Mucosa of rectum (tissue), 2 donors: ENCODE measurements around the gene IFNLR1.

Experiments used
- H3K27ac ChIP-seq, 2 donors: one replicate each; pipeline ENCODE4 v1.7.0; 2013; ENCODE audit warnings: inconsistent platforms in 2 of 2, low read depth in 2 of 2, low read length in 2 of 2
- H3K27me3 ChIP-seq, 2 donors: one replicate each; pipeline ENCODE4 v1.7.0; 2013; ENCODE audit warnings: low read length in 2 of 2; ENCODE audit not compliant: control insufficient read depth in 2 of 2, insufficient read depth in 2 of 2
- H3K36me3 ChIP-seq, 2 donors: one replicate each; pipeline ENCODE4 v1.7.0; 2013; ENCODE audit warnings: low read length in 2 of 2; ENCODE audit not compliant: control insufficient read depth in 2 of 2, insufficient read depth in 2 of 2
- H3K4me1 ChIP-seq, 2 donors: one replicate each; pipeline ENCODE4 v1.7.0; 2013; ENCODE audit warnings: low read length in 2 of 2, mild to moderate bottlenecking in 1 of 2; ENCODE audit not compliant: control insufficient read depth in 2 of 2, insufficient read depth in 2 of 2
- H3K4me3 ChIP-seq, 2 donors: one replicate each; pipeline ENCODE4 v1.7.0; 2013; ENCODE audit warnings: low read length in 2 of 2
- H3K9ac ChIP-seq, 2 donors: one replicate each; pipeline ENCODE4 v1.7.0; 2013; ENCODE audit warnings: low read length in 2 of 2, low read depth in 1 of 2, mild to moderate bottlenecking in 1 of 2
- H3K9me3 ChIP-seq, 2 donors: one replicate each; pipeline ENCODE4 v1.7.0; 2013; ENCODE audit warnings: low read length in 2 of 2; ENCODE audit not compliant: control insufficient read depth in 2 of 2
- donor health status: healthy.
- donor health status: Normal muscosa, but diverticular disease.

The IFNLR1 gene

DNA sequence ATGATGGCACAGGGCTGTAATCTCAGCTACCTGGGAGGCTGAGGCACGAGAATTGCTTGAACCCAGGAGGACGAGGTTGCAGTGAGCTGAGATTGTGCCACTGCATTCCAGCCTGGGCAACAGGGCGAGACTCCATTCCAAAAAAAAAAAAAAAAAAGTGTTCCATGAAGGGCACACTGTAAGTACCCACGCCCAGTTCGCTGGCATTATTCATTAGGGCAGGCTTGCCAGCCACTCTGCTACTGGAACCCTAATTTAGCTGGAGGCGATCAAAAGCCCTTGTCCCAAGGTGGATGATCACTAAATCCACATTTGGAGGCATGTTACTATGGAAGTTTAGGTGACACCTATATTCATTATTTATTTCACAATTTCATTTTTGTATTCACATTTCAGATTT lies 5.0 kb downstream of the IFNLR1 start:
- Histone ChIP-seq H3K36me3 (no peaks in the 10 kb centered on the region), H3K4me1 (peaks cover 8 to 16% of the 10 kb centered on the region in 2 donors), H3K4me3 (no peak overlapping the region), H3K9ac (no peak overlapping the region), H3K9me3 (no peaks in the 10 kb centered on the region), H3K27me3 (no peaks in the 10 kb centered on the region), H3K27ac (no peak overlapping the region)

- Histone ChIP-seq H3K9ac (no peak overlapping the region), H3K4me3 (no peak overlapping the region), H3K27ac (no peak overlapping the region), H3K4me1 (peaks cover 8 to 16% of the 10 kb centered on the region in 2 donors), H3K36me3 (no peaks in the 10 kb centered on the region), H3K27me3 (no peaks in the 10 kb centered on the region), H3K9me3 (no peaks in the 10 kb centered on the region)
Measured at GRCh38 chr1:24181619-24182018, 5.5 kb downstream of the IFNLR1 start.

DNA sequence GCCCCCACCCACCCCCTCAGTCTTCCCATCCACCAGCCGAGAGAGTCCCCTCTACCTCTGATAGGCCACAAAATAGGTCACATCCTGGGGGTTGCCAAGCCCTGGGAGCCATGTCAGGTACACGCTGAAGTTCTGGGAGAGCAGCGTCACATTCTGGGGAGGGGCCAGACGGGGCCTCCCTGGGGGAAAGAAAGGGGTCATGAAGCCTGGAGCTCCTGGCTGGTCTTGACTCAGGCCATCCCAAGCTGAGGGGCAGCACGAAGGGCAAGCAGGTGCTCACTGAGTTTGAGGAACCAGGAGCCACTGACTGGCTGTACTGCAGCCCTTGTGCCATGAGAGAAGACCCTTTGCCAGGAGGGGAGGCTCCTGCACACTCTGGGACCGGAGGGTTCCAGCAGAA lies 6.4 kb downstream of the IFNLR1 start:
- Histone ChIP-seq H3K27me3 (no peaks in the 10 kb centered on the region), H3K9ac (no peak overlapping the region), H3K4me3 (no peak overlapping the region), H3K36me3 (no peaks in the 10 kb centered on the region), H3K27ac (no peak overlapping the region), H3K9me3 (no peaks in the 10 kb centered on the region), H3K4me1 (peaks cover under 1 to 7% of the 10 kb centered on the region in 2 donors)

DNA sequence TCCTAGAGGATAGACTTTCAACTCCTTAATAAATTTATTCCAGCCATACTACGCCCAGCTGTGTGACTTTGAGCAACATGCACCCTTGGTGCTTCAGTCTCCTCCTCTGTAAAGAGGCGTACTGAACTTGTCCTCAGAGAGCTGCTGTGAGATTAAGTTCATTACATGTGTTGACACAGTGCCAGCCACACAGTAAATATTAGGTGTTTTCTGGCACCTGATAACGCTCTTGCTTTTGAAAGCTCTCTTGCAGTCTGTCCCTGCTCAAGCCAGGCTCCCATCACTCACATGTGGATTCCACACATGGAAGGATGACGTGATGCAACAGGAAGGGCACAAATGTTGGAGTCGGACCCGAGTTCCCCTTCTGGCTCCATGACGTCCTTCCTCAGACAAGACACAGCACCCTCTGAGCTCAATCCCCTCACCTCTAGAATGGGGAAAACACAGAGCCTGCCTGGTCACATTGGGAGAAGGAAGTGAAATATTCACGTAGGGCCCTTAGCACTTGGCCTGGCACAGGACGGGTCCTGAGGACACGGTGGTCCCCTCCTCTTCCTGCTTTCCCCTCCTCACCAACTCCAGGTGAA lies 7.7 kb downstream of the IFNLR1 start:
- no peaks in the 10 kb centered on the region for H3K36me3 ChIP-seq
- H3K27ac ChIP-seq: no peak overlapping the region
- H3K9me3 ChIP-seq: no peaks in the 10 kb centered on the region
- H3K4me3 ChIP-seq: no peak overlapping the region
- H3K9ac ChIP-seq: no peak overlapping the region
- no peaks in the 10 kb centered on the region for H3K27me3 ChIP-seq
- peaks cover 0 to 11% of the 10 kb centered on the region in 2 donors for H3K4me1 ChIP-seq

- Histone ChIP-seq H3K4me1 (peaks cover 0 to 6% of the 10 kb centered on the region in 2 donors), H3K9me3 (no peaks in the 10 kb centered on the region), H3K27ac (no peak overlapping the region), H3K36me3 (no peaks in the 10 kb centered on the region), H3K4me3 (no peak overlapping the region), H3K9ac (no peak overlapping the region), H3K27me3 (no peaks in the 10 kb centered on the region)
Measured at GRCh38 chr1:24178407-24178806, 8.7 kb downstream of the IFNLR1 start.

DNA sequence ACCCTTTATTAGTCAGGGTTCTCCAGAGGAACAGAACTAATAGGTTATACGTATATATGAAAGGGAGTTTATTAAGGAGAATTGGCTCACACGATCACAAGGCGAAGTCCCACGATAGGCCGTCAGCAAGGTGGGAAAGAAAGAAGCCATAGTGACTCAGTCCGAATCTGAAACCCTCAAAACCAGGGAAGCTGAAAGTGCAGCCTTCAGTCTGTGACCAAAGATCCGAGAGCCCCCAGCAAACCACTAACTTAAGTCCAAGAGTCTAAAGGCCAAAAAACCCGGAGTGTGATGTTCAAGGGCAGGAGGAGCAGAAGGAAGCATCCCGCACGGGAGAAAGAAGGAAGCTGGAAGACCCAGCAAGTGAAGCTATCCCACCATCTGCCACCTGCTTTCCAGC lies 9.9 kb downstream of the IFNLR1 start:
- Histone ChIP-seq H3K36me3 (no peaks in the 10 kb centered on the region), H3K9ac (no peak overlapping the region), H3K4me3 (no peak overlapping the region), H3K4me1 (peaks cover 0 to 6% of the 10 kb centered on the region in 2 donors), H3K9me3 (no peaks in the 10 kb centered on the region), H3K27ac (no peak overlapping the region), H3K27me3 (no peaks in the 10 kb centered on the region)

DNA sequence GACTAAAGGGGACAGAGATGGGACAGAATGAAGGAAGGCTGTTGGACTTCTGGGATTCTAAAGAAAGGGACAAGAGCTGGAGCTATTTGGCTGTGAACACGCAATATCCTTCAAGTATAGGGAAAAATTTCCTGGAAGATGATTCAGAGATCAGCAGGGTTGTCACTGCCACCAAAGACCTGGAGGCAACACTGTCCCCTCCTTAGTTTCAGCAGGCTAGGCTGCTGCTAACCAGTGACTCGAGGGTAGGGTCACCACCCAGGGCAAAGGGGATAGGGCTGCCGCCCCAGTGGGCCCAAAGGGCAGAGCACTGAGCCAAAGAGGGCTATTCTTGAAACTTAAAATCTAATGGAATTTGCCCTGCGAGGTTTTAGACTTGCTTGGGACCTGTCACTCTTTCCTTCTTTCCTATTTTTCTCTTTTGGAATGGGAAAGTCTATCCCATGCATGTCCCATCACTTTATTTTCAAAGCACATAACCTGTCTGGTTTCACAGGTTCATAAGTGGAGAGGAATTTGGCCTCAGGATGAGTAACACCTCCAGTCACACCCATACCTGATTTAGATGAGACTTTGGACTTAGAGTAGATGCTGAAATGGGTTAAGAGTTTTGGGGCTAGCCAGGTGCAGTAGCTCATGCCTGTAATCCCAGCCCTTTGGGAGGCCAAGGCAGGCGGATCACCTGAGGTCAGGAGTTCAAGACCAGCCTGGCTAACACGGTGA lies 11.9 kb downstream of the IFNLR1 start:
- Histone ChIP-seq H3K9ac (no peak overlapping the region), H3K4me3 (no peak overlapping the region), H3K4me1 (peaks cover 0 to 6% of the 10 kb centered on the region in 2 donors), H3K9me3 (no peaks in the 10 kb centered on the region), H3K27ac (peak overlapping the region in 1 of 2 donors; percentile 15), H3K36me3 (no peaks in the 10 kb centered on the region), H3K27me3 (no peaks in the 10 kb centered on the region)

- Histone ChIP-seq H3K9ac (no peak overlapping the region), H3K4me3 (no peak overlapping the region), H3K27ac (no peak overlapping the region), H3K9me3 (no peaks in the 10 kb centered on the region), H3K27me3 (no peaks in the 10 kb centered on the region), H3K36me3 (peaks cover 0 to 5% of the 10 kb centered on the region in 2 donors), H3K4me1 (peaks cover 0 to 6% of the 10 kb centered on the region in 2 donors)
Measured at GRCh38 chr1:24173638-24174575, 13.2 kb downstream of the IFNLR1 start.

- H3K4me3 ChIP-seq: no peak overlapping the region
- H3K9ac ChIP-seq: no peak overlapping the region
- no peaks in the 10 kb centered on the region for H3K9me3 ChIP-seq
- H3K4me1 ChIP-seq: peaks cover 0 to 6% of the 10 kb centered on the region in 2 donors
- H3K27me3 ChIP-seq: no peaks in the 10 kb centered on the region
- no peak overlapping the region for H3K27ac ChIP-seq
- peaks cover 0 to 11% of the 10 kb centered on the region in 2 donors for H3K36me3 ChIP-seq
Measured at GRCh38 chr1:24172598-24172997, 14.5 kb downstream of the IFNLR1 start.

DNA sequence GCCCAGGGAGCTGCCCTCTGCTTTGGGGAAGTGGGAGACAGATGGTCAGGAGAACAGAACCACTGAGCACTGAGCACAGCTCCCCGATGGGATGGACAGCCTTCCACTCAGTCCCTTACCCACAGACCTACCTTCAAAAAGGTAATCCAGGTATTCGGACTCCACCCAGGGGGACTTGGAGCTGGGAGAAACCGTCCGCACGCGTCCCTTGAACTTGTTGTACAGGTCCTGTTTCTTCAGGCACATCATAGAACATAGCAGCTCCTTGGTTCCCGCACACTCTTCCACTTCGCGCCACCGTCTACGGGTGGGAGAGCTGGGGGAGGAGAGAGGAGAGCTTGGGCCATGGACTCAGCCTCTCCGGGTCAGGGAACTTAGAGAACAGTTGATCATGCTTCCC lies 17.8 kb downstream of the IFNLR1 start:
- H3K27me3 ChIP-seq: no peaks in the 10 kb centered on the region
- H3K9ac ChIP-seq: no peak overlapping the region
- H3K4me1 ChIP-seq: no peaks in the 10 kb centered on the region
- peaks cover 0 to 19% of the 10 kb centered on the region in 2 donors for H3K36me3 ChIP-seq
- no peak overlapping the region for H3K27ac ChIP-seq
- no peak overlapping the region for H3K4me3 ChIP-seq
- H3K9me3 ChIP-seq: no peaks in the 10 kb centered on the region
